Effector memory CD8-positive, alpha-beta T cell (primary cell): ENCODE data around the gene GOLGA3.

Experiments
- ATAC-seq: fragments of 150-1000 bp; cut with Tn5 transposase; replicated peaks from 2 replicates; pipeline ENCODE4 v1.10.0; 2021; ENCODE audit warnings: mild to moderate bottlenecking, moderate library complexity
- DNase-seq, 3 experiments: peaks; one replicate each; pipeline ENCODE4 v3.0.0; 2021
- H3K27ac Mint-ChIP-seq, 2 donors: one replicate each; pipeline ENCODE4 v1.8.0; 2022; ENCODE audit warnings: mild to moderate bottlenecking in 2 of 2, mixed read lengths in 2 of 2, moderate library complexity in 2 of 2
- H3K27me3 Mint-ChIP-seq, 2 donors: one replicate each; pipeline ENCODE4 v1.8.0; 2022; ENCODE audit warnings: mixed read lengths in 2 of 2
- H3K36me3 Mint-ChIP-seq: one replicate; pipeline ENCODE4 v1.8.0; 2022; ENCODE audit warnings: mild to moderate bottlenecking, moderate library complexity, mixed read lengths; ENCODE audit not compliant: insufficient read depth
- H3K4me1 Mint-ChIP-seq, 2 donors: one replicate each; pipeline ENCODE4 v1.8.0; 2022; ENCODE audit warnings: low read depth in 2 of 2, mixed read lengths in 2 of 2
- H3K4me3 Mint-ChIP-seq, 2 donors: one replicate each; pipeline ENCODE4 v1.8.0; 2022; ENCODE audit warnings: mild to moderate bottlenecking in 2 of 2, mixed read lengths in 2 of 2, moderate library complexity in 2 of 2
- H3K9me3 Mint-ChIP-seq, 2 donors: one replicate each; pipeline ENCODE4 v1.8.0; 2022; ENCODE audit warnings: mixed read lengths in 2 of 2

Gene GOLGA3

GRCh38 chr12:132734206-132734605, 94.5 kb downstream of the GOLGA3 start:
- Mint-ChIP-seq H3K4me3 (no peak overlapping the region), H3K27ac (no peak overlapping the region), H3K9me3 (peaks cover 0 to 6% of the 10 kb centered on the region in 2 donors), H3K27me3 (no peaks in the 10 kb centered on the region), H3K4me1 (peaks cover 0 to 4% of the 10 kb centered on the region in 2 donors), H3K36me3 (peaks cover 73% of the 10 kb centered on the region)
- ATAC-seq (no peak), DNase-seq (no peak)

DNA sequence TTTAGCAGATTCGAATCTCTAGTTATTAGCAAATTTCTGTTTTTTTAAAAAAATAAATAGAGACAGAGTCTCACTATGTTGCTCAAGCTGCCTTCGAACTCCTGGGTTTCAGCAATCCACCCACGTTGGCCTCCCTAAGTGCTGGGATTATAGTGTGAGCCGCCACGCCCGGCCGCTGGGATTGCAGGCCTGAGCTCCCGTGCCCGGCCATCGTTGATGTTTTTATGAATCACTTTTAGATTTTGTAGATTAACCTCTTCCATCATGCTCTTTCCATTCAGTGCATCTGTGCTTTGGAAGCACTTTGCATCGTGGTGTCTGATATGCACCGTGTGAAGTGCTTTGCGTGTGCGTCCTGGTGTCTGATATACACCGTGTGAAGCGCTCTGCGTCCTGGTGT, 97.1 kb downstream of the GOLGA3 start:
- DNase-seq (no peak), ATAC-seq (no peak)

GRCh38 chr12:132730353-132730752, 98.3 kb downstream of the GOLGA3 start:
- ATAC-seq, result no peak
- Mint-ChIP-seq H3K9me3 (peaks cover 0 to 6% of the 10 kb centered on the region in 2 donors), H3K36me3 (peaks cover 75% of the 10 kb centered on the region)

More for the DNA sequence above, 97.1 kb downstream of the GOLGA3 start:
- Mint-ChIP-seq H3K4me1 (peaks cover 0 to 4% of the 10 kb centered on the region in 2 donors), H3K36me3 (peaks cover 74% of the 10 kb centered on the region), H3K4me3 (no peak overlapping the region), H3K27ac (peak overlapping the region in 1 of 2 donors; percentile 39), H3K27me3 (no peaks in the 10 kb centered on the region), H3K9me3 (peaks cover 0 to 6% of the 10 kb centered on the region in 2 donors)

DNA sequence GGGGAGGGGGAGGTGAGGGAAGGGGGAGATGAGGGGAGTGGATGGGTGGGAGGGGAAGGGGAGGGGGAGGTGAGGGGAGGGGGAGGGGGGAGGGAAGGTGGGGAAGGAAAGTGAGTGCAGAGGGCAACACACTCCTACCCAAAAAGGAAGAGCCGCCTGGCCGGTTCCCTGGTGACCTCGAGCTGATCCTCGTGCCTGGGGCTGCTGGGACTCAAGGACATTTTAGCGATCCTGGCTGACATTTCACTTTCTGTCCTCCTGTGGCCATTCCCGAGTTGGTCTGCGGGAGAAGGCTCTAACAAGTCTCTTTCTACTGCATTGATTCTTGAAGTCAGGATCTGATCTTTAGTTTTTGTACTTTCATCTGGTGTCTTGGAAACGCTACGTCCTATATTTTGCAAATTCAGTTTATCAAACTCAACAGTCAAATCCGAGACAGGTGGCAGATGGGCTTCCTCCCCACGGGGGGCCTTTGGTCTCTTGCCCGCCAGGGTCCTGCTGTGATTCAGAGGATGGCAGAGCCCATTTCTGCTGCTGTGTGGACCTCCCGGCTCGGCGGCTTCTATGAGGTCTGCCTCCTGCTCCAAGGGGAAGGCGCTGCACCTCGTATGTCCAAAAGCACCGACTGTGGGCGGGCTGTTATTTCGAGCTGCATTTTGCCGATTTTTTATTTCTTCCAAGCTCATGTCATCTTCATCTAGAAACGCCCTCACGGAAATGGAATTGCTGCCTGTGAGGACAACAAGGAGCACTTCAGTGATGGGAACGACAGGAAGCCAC, 98.9 kb downstream of the GOLGA3 start:
- H3K27ac Mint-ChIP-seq, result peak overlapping the region; percentile 58 to 89
- peaks cover 75% of the 10 kb centered on the region for H3K36me3 Mint-ChIP-seq
- no peak for ATAC-seq
- no peak overlapping the region for H3K4me3 Mint-ChIP-seq
- no peak for DNase-seq
- peaks cover 0 to 6% of the 10 kb centered on the region in 2 donors for H3K9me3 Mint-ChIP-seq
- peaks cover 0 to 4% of the 10 kb centered on the region in 2 donors for H3K4me1 Mint-ChIP-seq
- H3K27me3 Mint-ChIP-seq, result no peaks in the 10 kb centered on the region

More at GRCh38 chr12:132730353-132730752, 98.3 kb downstream of the GOLGA3 start:
- Mint-ChIP-seq H3K27ac (peak overlapping the region in 1 of 2 donors; percentile 76), H3K27me3 (no peaks in the 10 kb centered on the region), H3K4me3 (no peak overlapping the region), H3K4me1 (peaks cover 0 to 4% of the 10 kb centered on the region in 2 donors)
- DNase-seq, result no peak

DNA sequence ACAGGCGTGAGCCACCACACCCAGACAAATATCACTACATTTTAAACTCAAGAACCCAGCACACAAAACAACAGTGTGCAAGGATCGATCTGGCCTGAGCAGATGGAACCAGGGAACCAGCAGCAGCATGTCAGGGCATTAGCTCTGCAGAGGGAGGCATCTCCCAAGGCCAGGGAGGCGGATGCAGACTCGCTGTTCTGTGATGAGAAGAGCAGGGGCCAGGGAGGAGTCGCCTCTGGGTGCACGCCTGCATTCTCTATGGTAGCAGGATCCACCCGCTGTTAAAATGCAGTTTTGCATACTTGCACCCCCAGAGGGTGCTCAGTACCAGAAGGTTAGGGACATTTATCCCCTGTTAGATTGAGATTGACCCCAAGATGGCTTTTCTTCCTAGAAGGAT, 100.2 kb downstream of the GOLGA3 start:
- Mint-ChIP-seq H3K9me3 (peaks cover 0 to 6% of the 10 kb centered on the region in 2 donors), H3K4me3 (no peak overlapping the region), H3K27me3 (no peaks in the 10 kb centered on the region), H3K36me3 (peaks cover 76% of the 10 kb centered on the region), H3K4me1 (peaks cover 0 to 4% of the 10 kb centered on the region in 2 donors), H3K27ac (peak overlapping the region; percentile 78 to 89)
- no peak for DNase-seq
- ATAC-seq, result no peak

DNA sequence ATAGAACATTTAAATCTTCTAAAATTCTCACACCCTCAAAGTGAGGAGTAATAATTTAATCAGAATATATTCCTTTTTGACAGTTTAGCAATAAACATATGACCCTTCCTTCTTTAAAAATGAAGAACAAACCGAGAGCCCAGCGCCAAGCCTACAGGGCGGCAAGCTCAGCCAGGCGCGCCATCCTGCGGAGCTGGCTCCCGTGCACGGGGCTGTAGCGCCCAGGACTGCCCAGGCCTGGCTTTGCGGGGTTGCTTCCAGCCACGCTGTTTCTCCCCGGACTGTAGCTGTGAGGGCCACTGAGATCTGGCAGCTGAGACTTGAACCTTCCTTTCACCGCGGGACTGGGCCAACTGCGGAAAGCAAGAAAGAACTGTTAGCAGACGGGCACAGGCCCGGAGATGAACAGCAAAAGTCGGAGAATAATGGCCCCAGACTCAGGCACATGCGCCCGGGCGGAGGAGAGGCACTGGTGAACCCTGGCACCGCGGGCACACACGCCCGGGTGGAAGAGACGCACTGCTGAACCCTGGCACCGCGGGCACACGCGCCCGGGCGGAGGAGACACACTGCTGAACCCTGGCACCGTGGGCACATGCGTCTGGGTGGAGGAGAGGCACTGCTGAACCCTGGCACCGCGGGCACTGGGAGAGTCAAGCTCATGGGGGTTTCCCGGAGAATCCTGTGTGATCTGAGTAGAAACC, 101.4 kb downstream of the GOLGA3 start:
- Mint-ChIP-seq H3K4me3 (no peak overlapping the region), H3K36me3 (peaks cover 84% of the 10 kb centered on the region), H3K27me3 (no peaks in the 10 kb centered on the region), H3K4me1 (peaks cover 0 to 4% of the 10 kb centered on the region in 2 donors), H3K27ac (no peak overlapping the region), H3K9me3 (peaks cover 0 to 6% of the 10 kb centered on the region in 2 donors)
- ATAC-seq (no peak), DNase-seq (no peak)

GRCh38 chr12:132726386-132726785, 102.3 kb downstream of the GOLGA3 start:
- no peaks in the 10 kb centered on the region for H3K9me3 Mint-ChIP-seq
- ATAC-seq (no peak), DNase-seq (no peak)
- H3K27ac Mint-ChIP-seq, result no peak overlapping the region
- H3K4me1 Mint-ChIP-seq, result peaks cover 0 to 2% of the 10 kb centered on the region in 2 donors
- no peaks in the 10 kb centered on the region for H3K27me3 Mint-ChIP-seq
- H3K4me3 Mint-ChIP-seq, result no peak overlapping the region
- H3K36me3 Mint-ChIP-seq, result peaks cover 81% of the 10 kb centered on the region

DNA sequence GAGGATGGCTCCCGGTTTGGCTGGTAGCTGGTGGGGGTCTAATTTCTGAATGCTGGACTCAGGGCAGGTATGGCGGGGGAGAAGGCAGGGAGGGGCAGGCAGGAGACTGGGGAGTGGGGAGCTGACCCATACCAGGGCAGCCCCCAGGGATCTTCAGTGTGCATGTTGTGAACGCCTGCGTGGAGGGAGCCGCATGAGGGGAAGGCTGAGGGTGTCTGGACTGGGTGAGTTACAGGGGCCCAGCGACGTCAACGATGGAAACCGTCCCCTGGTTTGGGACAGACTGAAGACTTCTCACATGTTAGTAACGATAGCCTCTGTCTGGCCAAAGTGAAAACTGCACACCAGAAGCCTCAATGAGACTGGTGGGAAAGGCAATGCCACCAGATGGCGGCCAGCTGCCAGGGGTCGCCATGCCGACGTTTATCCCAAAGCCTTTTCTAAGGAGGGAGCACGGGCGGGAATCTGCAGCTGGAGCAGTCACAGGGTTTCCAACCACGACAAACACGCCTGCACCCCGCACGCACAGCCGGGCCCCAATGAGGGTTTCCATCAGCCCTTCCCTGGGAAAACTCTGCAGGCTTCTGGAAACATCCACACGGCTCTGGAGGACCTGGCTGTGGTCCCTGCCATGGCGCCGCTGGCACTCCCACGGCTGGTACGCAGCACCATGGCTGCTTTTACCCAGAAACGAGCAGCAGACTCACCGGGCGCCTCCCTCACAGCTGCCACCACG, 104.0 kb downstream of the GOLGA3 start:
- H3K36me3 Mint-ChIP-seq, result peaks cover 79% of the 10 kb centered on the region
- no peak for DNase-seq
- no peaks in the 10 kb centered on the region for H3K27me3 Mint-ChIP-seq
- no peak overlapping the region for H3K4me3 Mint-ChIP-seq
- no peaks in the 10 kb centered on the region for H3K4me1 Mint-ChIP-seq
- H3K9me3 Mint-ChIP-seq, result no peaks in the 10 kb centered on the region
- no peak overlapping the region for H3K27ac Mint-ChIP-seq
- ATAC-seq, result no peak

GRCh38 chr12:132723764-132724140, 104.9 kb downstream of the GOLGA3 start:
- ATAC-seq, result no peak
- DNase-seq, result no peak
- Mint-ChIP-seq H3K27me3 (no peaks in the 10 kb centered on the region), H3K9me3 (no peaks in the 10 kb centered on the region), H3K27ac (no peak overlapping the region), H3K4me3 (no peak overlapping the region), H3K4me1 (peaks cover 0 to 3% of the 10 kb centered on the region in 2 donors), H3K36me3 (peaks cover 84% of the 10 kb centered on the region)

DNA sequence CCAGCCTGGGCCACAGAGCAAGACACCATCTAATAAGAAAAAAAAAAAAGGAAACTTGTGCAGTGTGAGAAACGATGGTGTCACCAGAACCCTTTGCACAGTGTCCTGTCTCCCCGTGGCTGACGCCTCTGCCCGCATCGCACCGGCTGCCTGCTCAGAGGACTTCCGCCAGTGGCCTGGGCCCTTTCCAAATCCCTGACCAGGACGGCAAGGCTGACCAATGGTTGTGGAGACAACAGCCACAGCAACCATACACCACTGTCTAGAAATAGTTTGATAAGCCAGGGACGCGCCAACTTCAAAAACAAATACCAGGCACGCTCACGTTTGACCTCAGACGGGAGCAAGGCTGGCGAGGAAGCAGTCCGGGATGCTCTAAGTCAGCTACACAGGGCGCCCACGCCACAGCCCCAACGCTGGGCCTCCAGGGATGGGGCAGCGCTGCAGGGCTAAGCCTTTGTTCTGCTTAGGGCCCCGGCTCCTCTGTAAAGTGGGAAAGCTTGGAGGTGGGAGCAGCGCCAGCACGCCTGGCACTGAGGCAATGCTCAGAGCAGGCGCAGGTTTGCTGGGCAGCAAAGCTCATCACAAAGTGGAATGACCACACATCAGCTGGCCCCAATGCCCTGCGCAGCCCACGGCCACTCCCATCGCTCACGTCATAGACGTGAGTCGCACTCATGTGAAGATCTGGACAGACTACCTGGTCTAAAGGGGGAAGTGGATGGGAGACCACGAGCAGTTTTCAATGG, 105.5 kb downstream of the GOLGA3 start:
- no peaks in the 10 kb centered on the region for H3K9me3 Mint-ChIP-seq
- ATAC-seq (no peak), DNase-seq (no peak)
- H3K27ac Mint-ChIP-seq, result no peak overlapping the region
- H3K27me3 Mint-ChIP-seq, result no peaks in the 10 kb centered on the region
- H3K4me3 Mint-ChIP-seq, result no peak overlapping the region
- peaks cover 82% of the 10 kb centered on the region for H3K36me3 Mint-ChIP-seq
- peaks cover 0 to 3% of the 10 kb centered on the region in 2 donors for H3K4me1 Mint-ChIP-seq

GRCh38 chr12:132720606-132721345, 107.9 kb downstream of the GOLGA3 start:
- Mint-ChIP-seq H3K36me3 (peaks cover 62% of the 10 kb centered on the region), H3K9me3 (no peaks in the 10 kb centered on the region), H3K27ac (no peak overlapping the region), H3K4me3 (no peak overlapping the region), H3K27me3 (no peaks in the 10 kb centered on the region), H3K4me1 (peaks cover 0 to 3% of the 10 kb centered on the region in 2 donors)
- DNase-seq (no peak), ATAC-seq (no peak)

- Mint-ChIP-seq H3K4me1 (peaks cover 0 to 3% of the 10 kb centered on the region in 2 donors), H3K27ac (peak overlapping the region in 1 of 2 donors; percentile 44), H3K4me3 (no peak overlapping the region), H3K9me3 (no peaks in the 10 kb centered on the region), H3K27me3 (no peaks in the 10 kb centered on the region), H3K36me3 (peaks cover 54% of the 10 kb centered on the region)
- no peak for DNase-seq
- ATAC-seq, result no peak
These were observed 108.7 kb downstream of the GOLGA3 start for GRCh38 chr12:132719954-132720324.
